ENCODE measurements around the gene MKX.

Gene MKX

DNA sequence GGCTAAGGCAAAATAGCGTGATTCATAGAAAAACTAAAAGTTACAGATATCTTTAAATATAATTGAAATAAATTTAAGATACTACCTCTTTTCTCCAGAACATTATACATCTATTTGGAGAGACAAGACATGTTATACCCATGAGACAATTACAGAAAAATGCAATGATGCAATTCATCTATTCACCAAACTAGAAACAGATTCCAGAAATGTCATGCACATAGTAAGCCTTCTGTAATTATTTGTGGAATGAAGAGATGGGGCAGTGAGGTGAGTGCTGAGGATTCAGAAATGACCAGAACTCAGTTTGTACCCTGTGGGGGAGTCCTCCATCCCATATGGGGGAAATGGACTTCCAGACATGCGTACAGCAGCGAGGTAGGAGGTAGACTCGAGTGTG, 99.4 kb downstream of the MKX start:
- DNase-seq: no peak

DNA sequence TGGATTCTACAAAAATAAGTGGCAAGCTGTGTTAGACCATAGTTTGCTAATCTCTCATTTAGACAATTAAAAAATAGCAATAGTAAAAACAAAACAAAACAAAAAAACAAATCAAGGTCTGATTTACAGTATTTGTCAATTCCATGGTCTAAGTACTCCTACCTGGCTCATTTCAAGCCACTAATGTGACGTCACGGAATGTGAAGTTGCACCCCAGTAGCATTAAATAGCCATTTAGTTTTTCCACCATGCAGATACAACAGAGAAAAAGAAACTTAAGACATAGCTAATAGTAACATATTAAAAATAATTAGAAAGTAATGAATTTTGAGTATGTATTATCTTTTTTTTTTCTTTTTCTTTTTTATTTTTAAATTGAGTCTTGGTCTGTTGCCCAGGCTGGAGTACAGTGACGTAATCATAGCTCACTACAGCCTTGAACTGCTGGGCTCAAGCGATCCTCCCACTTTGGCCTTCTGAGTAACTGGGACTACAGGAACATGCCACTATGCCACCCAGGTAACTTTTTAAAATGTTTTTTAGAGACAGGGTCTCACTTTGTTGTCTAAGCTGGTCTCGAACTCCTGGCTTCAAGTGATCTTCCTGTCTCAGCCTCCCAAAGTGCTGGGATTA, 101.2 kb downstream of the MKX start:
- DNase-seq: no peak

DNA sequence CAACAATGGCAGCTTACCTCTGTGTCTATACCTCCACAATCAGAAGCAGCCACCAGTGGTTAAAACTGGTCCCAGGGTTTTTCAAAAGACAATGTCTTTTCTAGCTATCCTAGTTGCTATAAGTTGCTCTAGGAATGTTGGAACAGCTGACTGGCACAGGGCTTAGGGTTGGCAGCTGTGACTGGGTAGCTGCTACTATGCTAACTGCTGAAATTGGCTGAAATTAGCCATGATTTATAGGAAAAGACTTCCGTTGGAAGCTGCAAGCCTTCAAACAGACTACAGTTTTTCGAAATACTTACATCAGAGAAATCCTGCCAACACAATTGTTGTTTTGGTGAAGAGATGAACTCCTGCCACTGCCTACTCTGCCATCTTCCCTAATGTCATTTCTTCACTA, 102.3 kb downstream of the MKX start:
- DNase-seq: no peak

DNA sequence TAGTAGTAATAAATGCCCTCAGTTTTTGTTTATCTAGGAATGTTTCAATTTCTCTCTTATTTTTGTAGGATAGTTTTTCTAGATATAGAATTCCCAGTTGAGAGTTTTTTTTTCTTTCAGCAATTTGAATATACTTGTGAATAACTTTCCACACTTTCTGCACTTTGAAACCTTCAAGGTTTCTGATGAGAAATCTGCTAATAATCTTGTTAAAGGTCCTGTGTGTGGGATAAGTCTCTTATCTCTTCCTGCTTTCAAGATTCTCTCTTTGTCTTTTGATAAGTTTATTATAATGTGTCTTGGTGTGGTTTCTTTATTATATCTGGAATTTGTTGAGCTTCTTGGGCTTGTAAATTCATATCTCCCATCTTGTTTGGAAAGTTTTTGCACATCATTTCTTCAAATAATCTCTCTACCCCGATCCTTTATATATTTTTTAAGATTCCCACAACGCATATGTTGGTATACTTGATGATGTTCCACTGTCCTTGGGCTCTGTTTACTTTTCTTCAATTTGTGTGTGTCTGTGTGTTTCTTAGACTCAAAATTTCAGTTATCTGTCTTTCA, 103.5 kb downstream of the MKX start:
- no peak for DNase-seq

DNA sequence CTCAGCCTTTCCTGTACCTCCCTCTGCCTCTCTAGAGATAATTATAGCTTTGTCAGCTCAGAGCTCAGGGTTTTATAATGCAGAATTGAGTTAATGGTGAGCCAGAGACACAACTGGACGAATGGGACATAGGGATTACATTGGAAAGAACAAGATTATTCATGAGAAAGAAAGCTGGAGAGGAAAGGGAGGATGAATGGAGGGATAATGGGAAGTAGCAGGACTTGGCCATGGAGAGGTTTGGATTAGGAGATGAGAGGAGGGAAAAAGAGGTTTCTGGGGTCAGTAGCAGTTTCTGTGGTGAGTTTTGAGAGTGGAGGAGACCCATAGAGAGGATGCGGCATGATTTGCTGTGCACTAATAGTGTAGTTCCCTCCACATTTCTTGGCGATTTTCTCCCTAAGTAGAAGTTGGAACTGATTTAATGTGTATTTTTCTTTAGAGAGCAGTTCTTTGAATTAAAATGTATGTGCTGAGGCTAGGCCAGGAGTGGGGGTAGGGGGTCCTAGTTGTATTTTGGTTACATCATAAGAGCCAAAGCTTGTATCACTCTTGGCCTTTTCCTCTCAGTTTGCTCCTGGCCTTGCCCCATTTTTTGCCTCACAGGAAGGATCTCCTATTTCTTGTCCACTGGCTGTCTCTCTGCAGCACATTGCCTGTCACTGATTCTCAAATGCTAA, 107.4 kb downstream of the MKX start:
- no peak for DNase-seq

DNA sequence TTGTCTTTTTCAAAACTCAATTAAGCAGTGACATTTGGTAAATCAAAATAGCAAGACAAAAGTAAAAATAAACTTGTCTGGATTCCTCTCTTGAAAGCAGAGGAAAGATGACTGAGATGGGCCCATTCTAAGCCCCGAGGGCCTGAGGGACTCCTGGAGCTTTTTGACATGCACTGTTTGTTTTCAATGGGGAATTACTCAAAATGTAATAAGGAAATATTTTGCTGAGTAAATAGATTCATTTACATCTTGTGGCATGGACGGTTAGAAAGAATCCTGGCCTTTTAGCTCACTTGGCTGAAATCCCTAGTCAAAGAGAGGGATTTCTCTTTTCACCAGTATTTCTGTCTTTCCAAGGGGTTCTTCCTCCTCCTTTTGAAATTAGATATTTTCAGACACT, 108.0 kb downstream of the MKX start:
- no peak for DNase-seq

DNA sequence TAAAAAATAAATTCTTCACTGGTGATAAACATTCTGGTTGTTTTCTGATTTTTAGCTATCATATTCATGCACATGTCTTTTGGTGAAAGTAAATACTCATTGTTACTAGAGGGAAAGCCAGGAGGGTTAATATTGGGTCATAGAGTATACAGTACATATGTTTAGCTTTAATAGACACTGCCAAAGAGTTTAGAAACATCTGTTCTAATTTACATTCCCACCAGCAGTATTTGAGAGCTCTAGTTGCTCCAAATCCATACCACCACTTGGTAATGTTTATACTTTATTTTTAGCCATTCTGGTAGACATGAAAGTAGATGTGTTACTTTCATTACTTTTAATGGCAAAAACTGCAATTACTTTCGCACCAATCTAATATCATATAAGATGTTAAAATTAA, 108.8 kb downstream of the MKX start:
- DNase-seq: no peak

DNA sequence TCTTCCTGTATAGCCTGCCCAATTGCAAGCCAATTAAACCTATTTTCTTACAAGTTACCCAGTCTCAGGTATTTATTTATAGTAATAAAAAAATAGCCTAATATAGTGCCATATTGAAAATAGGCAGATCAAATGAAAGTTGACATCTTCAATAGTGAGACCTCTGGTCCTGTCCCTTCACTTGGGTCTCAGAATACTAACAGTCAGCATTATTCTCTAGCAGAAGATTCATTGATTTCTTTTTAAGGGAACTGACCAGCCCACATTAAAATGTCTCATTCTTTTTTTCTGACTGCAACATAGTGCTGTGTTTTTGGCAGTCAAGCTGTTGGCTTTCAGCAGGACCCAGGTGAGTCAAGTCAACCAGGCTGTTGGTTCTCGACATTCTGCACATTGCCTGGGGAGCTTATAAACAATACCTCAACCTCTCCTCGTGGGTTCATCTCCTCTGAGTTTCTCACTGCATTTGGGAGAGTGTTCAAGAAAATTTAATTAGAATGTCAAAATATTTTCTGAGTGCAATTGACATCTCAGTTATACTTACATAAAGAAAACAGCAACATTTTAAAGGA, 109.8 kb downstream of the MKX start:
- DNase-seq: no peak

DNA sequence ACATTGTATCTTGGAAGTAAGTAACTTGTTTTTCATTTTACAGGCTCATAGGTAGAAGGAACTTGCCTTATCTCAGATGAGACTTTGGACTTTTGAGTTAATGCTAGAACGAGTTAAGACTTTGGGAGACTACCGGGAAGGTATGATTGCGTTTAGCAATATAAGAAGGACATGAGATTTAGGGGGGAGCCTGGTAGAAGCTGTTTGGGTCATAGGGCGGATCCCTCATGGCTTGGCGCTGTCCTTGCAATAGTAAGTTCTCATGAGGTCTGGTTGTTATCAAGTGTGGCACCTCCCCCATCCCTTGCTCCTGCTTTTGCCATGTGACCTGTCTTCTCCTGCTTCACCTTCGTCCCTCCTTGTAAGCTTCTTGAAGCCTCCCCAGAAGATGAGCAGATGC, 110.3 kb downstream of the MKX start:
- no peak for DNase-seq

DNA sequence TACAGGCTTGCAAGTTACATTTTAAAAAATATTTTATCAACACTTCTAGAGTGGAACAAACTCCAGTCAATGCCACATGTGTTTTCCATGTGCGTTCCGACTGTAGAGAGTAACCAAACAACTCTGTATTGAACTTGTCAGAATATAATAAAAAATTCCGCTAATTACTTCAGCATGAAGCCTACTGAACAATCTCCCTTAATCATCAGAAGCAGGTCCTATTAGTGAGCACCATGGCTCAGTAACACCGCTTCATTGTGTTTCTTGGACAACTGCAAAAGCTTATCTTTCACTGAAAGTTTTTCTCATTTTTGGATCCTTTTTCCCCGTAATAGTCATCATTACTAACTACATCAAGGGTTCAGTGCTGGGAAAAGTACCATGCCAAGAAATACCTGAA, 117.0 kb downstream of the MKX start:
- no peak for DNase-seq

DNA sequence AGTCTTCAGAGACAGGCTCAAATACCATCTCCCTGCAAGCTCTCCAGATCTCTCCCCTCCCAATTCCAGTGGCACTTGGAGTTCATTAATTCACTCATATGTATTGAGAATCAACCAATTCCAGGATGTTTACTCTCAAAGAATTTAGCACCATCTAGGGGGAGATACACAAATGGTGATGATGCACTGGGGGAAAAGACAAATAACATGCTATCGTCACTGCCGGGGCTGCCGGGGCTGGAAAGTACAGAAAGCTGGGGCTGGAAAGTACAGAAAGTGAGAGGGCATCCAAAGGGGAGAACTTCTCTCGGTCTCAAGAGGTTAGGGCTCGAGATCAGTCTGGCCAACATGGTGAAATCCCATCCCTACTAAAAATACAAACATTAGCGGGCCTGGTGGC, 118.7 kb downstream of the MKX start:
- DNase-seq: no peak

DNA sequence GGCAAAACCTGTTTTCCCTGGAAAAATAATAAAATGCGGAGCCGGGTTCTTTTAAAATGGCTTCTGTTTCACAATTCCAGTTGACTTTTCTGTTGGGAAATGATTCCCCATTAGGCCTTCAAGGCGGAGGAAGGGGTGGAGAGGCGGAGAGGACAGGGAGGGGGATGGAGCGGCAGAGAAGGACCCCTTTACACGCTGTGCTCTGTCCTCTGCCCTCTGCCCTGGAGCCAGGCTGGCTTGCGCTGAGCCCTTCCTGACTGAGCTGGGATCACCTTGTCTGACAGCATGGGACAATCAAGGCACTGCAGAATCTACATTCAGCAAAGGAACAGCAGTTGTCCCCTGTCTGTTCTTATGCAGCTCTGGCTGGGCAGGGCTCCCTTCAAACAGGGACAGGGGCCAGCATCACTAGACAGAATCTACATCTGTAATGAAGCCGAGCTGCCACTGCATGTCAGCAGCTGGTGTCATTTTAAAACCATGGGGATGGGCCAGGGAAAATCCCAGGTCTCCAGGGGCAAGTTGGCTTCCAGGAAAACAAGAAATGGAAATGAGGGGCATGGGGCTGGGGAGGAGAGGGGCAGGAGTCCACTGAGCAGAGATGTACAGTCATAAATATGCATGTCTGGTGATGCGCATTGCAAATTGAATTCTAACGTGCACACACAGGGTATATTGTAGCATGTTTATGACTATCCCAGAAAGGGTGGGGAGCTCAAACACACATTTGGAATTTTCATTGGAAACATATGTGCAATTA, 120.0 kb downstream of the MKX start:
- no peak for DNase-seq

DNA sequence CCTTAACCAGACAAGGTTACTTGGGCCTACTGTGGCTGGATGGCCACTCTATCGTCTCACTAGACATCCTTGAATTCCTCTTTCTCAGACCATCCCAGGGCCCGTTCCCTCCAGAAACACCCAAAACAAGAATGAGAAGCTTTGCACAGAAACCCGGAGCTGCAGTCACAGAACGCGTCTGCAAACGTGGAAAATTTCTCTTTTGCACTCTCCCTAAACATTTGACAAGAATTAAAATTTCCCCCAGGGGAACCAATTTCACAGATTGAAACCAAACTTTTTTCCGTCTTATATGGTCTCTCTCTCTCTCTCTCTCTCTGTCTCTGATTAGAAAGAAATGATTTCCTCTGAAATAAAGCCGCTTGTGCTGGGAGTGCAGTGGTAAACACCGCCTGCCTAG, 120.7 kb downstream of the MKX start:
- no peak for DNase-seq
